Left lung (tissue), 10 donors: ENCODE data around the gene RPL29. TPM values are rescaled to one million over a fixed set of nuclear protein-coding genes. Genes with fewer than 3 reads are reported as not detected.

Experiments
- ATAC-seq: fragments of 200-7000 bp; cut with Tn5 transposase; one replicate; pipeline ENCODE4 v1.9.1; 2020; ENCODE audit warnings: moderate library complexity
- DNase-seq, 4 donors: peaks; one replicate each; pipeline ENCODE4 v3.0.0-alpha.2; 2013 to 2020
- H3K27ac ChIP-seq, 2 donors: fragments of 200-600 bp; sonication (generic) in 1 of 2; one replicate each; pipeline versions ENCODE4 v1.5.0 to v1.8.0; 2020 to 2021
- H3K27me3 ChIP-seq, 2 donors: fragments of 200-600 bp; sonication (generic) in 1 of 2; one replicate each; pipeline versions ENCODE4 v1.5.0 to v1.8.0; 2020 to 2021
- H3K36me3 ChIP-seq, 2 donors: fragments of 200-600 bp; sonication (generic) in 1 of 2; one replicate each; pipeline versions ENCODE4 v1.5.0 to v1.8.0; 2020 to 2021
- H3K4me1 ChIP-seq, 2 donors: fragments of 200-600 bp; one replicate each; pipeline ENCODE4 v1.8.0; 2021
- H3K4me3 ChIP-seq, 2 donors: fragments of 200-600 bp; sonication (generic) in 1 of 2; one replicate each; pipeline versions ENCODE4 v1.5.0 to v1.8.0; 2020 to 2021; ENCODE audit warnings: mild to moderate bottlenecking in 1 of 2
- H3K9me3 ChIP-seq, 2 donors: fragments of 200-600 bp; sonication (generic) in 1 of 2; one replicate each; pipeline versions ENCODE4 v1.5.0 to v1.8.0; 2020 to 2021
- CTCF ChIP-seq, 2 donors: fragments of 200-600 bp; sonication (generic) in 1 of 2; IDR thresholded peaks; one replicate each; pipeline versions ENCODE4 v1.5.0 to v1.8.0; 2021; ENCODE audit warnings: antibody characterized with exemption in 2 of 2
- intact Hi-C, 2 donors: fragments of 100-400 bp; cut with DNase I; formaldehyde crosslinking; loops; one replicate each; pipeline versions ENCODE4 v1.11.2 to v1.14.2; 2022
- polyA plus RNA-seq, 6 donors: library from polyadenylated mRNA; unstranded; fragments of 120-200 nt; gene quantifications; one replicate each; pipeline ENCODE4 v1.2.1, GENCODE V29; 2013; ENCODE audit not compliant: insufficient read length in 6 of 6
- total RNA-seq, 2 donors: library from RNA; stranded (reverse); fragmentation: NEBNext Ultra II Directional; extraction: Animal tissue kit (Norgen Biotek cat#: 25700); gene quantifications; one replicate each; pipeline ENCODE4 v1.2.1, GENCODE V29; 2021
- donor health status: DM: no; HTN: yes; CAD: no.
- donor health status: DM: no; HTN: no; CAD: no.

RPL29 gene
- total and polyA plus RNA-seq, 8 donors: 854 to 2,169 (median 1,926) TPM

- no peaks in the 10 kb centered on the region for H3K27me3 ChIP-seq
- ATAC-seq (no peak), DNase-seq (no peak)
- H3K36me3 ChIP-seq: no peaks in the 10 kb centered on the region
- no peaks in the 10 kb centered on the region for H3K4me1 ChIP-seq
- TF ChIP-seq CTCF (IDR thresholded peaks at IDR 0.05): no peak
- H3K9me3 ChIP-seq: no peaks in the 10 kb centered on the region
- no peak overlapping the region for H3K4me3 ChIP-seq
- no peak overlapping the region for H3K27ac ChIP-seq
- intact Hi-C loops: no loop called here
These were observed 18.3 kb upstream of the RPL29 start for GRCh38 chr3:52013802-52014598.

GRCh38 chr3:52012699-52013098 lies 17.0 kb upstream of the RPL29 start:
- H3K27me3 ChIP-seq: no peaks in the 10 kb centered on the region
- no peak for TF ChIP-seq CTCF (IDR thresholded peaks at IDR 0.05)
- no peaks in the 10 kb centered on the region for H3K4me1 ChIP-seq
- no peak overlapping the region for H3K4me3 ChIP-seq
- H3K36me3 ChIP-seq: no peaks in the 10 kb centered on the region
- no peak for DNase-seq
- H3K27ac ChIP-seq: peak overlapping the region in 1 of 2 donors; percentile 28
- ATAC-seq: no peak
- H3K9me3 ChIP-seq: no peaks in the 10 kb centered on the region
- intact Hi-C loops: no loop called here

GRCh38 chr3:52010431-52010830 lies 14.7 kb upstream of the RPL29 start:
- TF ChIP-seq CTCF (IDR thresholded peaks at IDR 0.05): no peak
- Histone ChIP-seq H3K36me3 (no peaks in the 10 kb centered on the region), H3K27me3 (no peaks in the 10 kb centered on the region), H3K4me1 (peaks cover 6 to 11% of the 10 kb centered on the region in 2 donors), H3K27ac (no peak overlapping the region), H3K4me3 (no peak overlapping the region), H3K9me3 (no peaks in the 10 kb centered on the region)
- intact Hi-C loops: no loop called here
- ATAC-seq (no peak), DNase-seq (no peak)

- Histone ChIP-seq H3K9me3 (no peaks in the 10 kb centered on the region), H3K36me3 (no peaks in the 10 kb centered on the region), H3K27ac (no peak overlapping the region), H3K27me3 (no peaks in the 10 kb centered on the region), H3K4me1 (peaks cover 9 to 24% of the 10 kb centered on the region in 2 donors), H3K4me3 (no peak overlapping the region)
- ATAC-seq: no peak
- TF ChIP-seq CTCF (IDR thresholded peaks at IDR 0.05): no peak
- no peak for DNase-seq
- intact Hi-C loops: loop anchor here (2.0 to 10.0 kb wide), 2 partner anchors 48 to 138 kb away; no protein-coding TSS in a partner anchor
These were observed 11.6 kb upstream of the RPL29 start for GRCh38 chr3:52007291-52007690.

- no peaks in the 10 kb centered on the region for H3K9me3 ChIP-seq
- H3K27me3 ChIP-seq: no peaks in the 10 kb centered on the region
- intact Hi-C loops: loop anchor here (2.0 to 10.0 kb wide), 2 partner anchors 48 to 138 kb away; no protein-coding TSS in a partner anchor
- DNase-seq: no peak
- no peaks in the 10 kb centered on the region for H3K36me3 ChIP-seq
- H3K4me1 ChIP-seq: peaks cover 10 to 25% of the 10 kb centered on the region in 2 donors
- H3K4me3 ChIP-seq: no peak overlapping the region
- no peak for ATAC-seq
- H3K27ac ChIP-seq: no peak overlapping the region
- TF ChIP-seq CTCF (IDR thresholded peaks at IDR 0.05): no peak
These were observed 11.1 kb upstream of the RPL29 start for GRCh38 chr3:52006820-52007133.
